CD14-positive monocyte (primary cell): Measurements from ENCODE around the gene TMIGD1. TPM values are rescaled to one million over a fixed set of nuclear protein-coding genes. Genes with fewer than 3 reads are reported as not detected.

ENCODE experiments used
- DNase-seq, 3 donors: peaks; one replicate each; pipeline ENCODE4 v3.0.0-alpha.2; 2011 to 2022
- H2AFZ ChIP-seq: 2 replicates; pipeline ENCODE4 v1.6.0; 2012; ENCODE audit warnings: mild to moderate bottlenecking, low read depth, low read length, inconsistent platforms; ENCODE audit not compliant: insufficient read depth, poor library complexity, severe bottlenecking
- H3K27ac ChIP-seq, 2 donors: 1 replicate in 1 of 2; 2 replicates in 1 of 2; pipeline ENCODE4 v1.5.1; 2012 to 2013; ENCODE audit warnings: low read length in 2 of 2, control low read depth in 1 of 2, inconsistent platforms in 1 of 2, low read depth in 1 of 2, mild to moderate bottlenecking in 1 of 2
- H3K27me3 ChIP-seq, 2 donors: one replicate each; pipeline versions ENCODE4 v1.6.0 to v1.6.1; 2011 to 2013; ENCODE audit warnings: low read length in 2 of 2; ENCODE audit not compliant: control insufficient read depth in 2 of 2, insufficient read depth in 2 of 2
- H3K36me3 ChIP-seq, 2 donors: replicated peaks in 1 of 2; 1 replicate in 1 of 2; 2 replicates in 1 of 2; pipeline versions ENCODE4 v1.5.1 to v1.6.1; 2012 to 2013; ENCODE audit warnings: low read length in 2 of 2, control low read depth in 1 of 2, inconsistent platforms in 1 of 2, mild to moderate bottlenecking in 1 of 2; ENCODE audit not compliant: insufficient read depth in 2 of 2, control insufficient read depth in 1 of 2
- H3K4me1 ChIP-seq, 2 donors: 1 replicate in 1 of 2; 2 replicates in 1 of 2; pipeline versions ENCODE4 v1.5.1 to v1.6.1; 2012 to 2013; ENCODE audit warnings: low read length in 2 of 2, control low read depth in 1 of 2, inconsistent platforms in 1 of 2, mild to moderate bottlenecking in 1 of 2, moderate library complexity in 1 of 2; ENCODE audit not compliant: insufficient read depth in 2 of 2, control insufficient read depth in 1 of 2
- H3K4me2 ChIP-seq: replicated peaks from 2 replicates; pipeline ENCODE3; 2012; ENCODE audit warnings: low read length, moderate library complexity, mild to moderate bottlenecking; ENCODE audit not compliant: poor library complexity, severe bottlenecking; ENCODE audit errors: extremely low read depth
- H3K4me3 ChIP-seq, 3 experiments: fragments of 200-600 bp in 1 of 3; sonication (generic) in 1 of 3; replicated peaks in 1 of 3; 1 replicate in 2 of 3; 2 replicates in 1 of 3; pipeline ENCODE4 v1.5.1; 2011 to 2013; ENCODE audit warnings: low read length in 3 of 3, mild to moderate bottlenecking in 3 of 3, control low read depth in 2 of 3, low read depth in 2 of 3, inconsistent platforms in 1 of 3, moderate library complexity in 1 of 3
- H3K79me2 ChIP-seq: 2 replicates; pipeline ENCODE4 v1.6.0; 2012; ENCODE audit warnings: mild to moderate bottlenecking, control low read depth, inconsistent platforms, low read length, moderate library complexity; ENCODE audit not compliant: insufficient read depth
- H3K9ac ChIP-seq: 2 replicates; pipeline ENCODE4 v1.6.0; 2017; ENCODE audit warnings: low read length, mild to moderate bottlenecking; ENCODE audit not compliant: insufficient read depth, poor library complexity, severe bottlenecking
- H3K9me3 ChIP-seq, 2 donors: replicated peaks in 1 of 2; 1 replicate in 1 of 2; 2 replicates in 1 of 2; pipeline versions ENCODE4 v1.5.1 to v1.6.1; 2012 to 2013; ENCODE audit warnings: low read length in 2 of 2, control low read depth in 1 of 2; ENCODE audit not compliant: control insufficient read depth in 1 of 2, insufficient read depth in 1 of 2
- H4K20me1 ChIP-seq: 2 replicates; pipeline ENCODE4 v1.6.0; 2012; ENCODE audit warnings: mild to moderate bottlenecking, low read length, control low read depth, moderate library complexity; ENCODE audit not compliant: insufficient read depth
- H3K27ac Mint-ChIP-seq, 7 donors: one replicate each; pipeline ENCODE4 v1.8.0; 2020; ENCODE audit warnings: mild to moderate bottlenecking in 7 of 7, mixed read lengths in 7 of 7, moderate library complexity in 6 of 7, inconsistent platforms in 2 of 7
- H3K27me3 Mint-ChIP-seq, 3 donors: one replicate each; pipeline ENCODE4 v1.8.0; 2021 to 2022; ENCODE audit warnings: low read depth in 3 of 3, mild to moderate bottlenecking in 3 of 3, mixed read lengths in 3 of 3, moderate library complexity in 3 of 3, inconsistent platforms in 1 of 3
- H3K36me3 Mint-ChIP-seq, 2 donors: one replicate each; pipeline ENCODE4 v1.8.0; 2020; ENCODE audit warnings: mixed read lengths in 2 of 2, inconsistent platforms in 1 of 2, mild to moderate bottlenecking in 1 of 2
- H3K4me1 Mint-ChIP-seq: one replicate; pipeline ENCODE4 v1.8.0; 2020; ENCODE audit warnings: mild to moderate bottlenecking, mixed read lengths
- H3K4me3 Mint-ChIP-seq, 2 donors: one replicate each; pipeline ENCODE4 v1.8.0; 2020; ENCODE audit warnings: mild to moderate bottlenecking in 2 of 2, mixed read lengths in 2 of 2, moderate library complexity in 1 of 2
- H3K9me3 Mint-ChIP-seq, 7 donors: one replicate each; pipeline ENCODE4 v1.8.0; 2020 to 2022; ENCODE audit warnings: mixed read lengths in 7 of 7, mild to moderate bottlenecking in 6 of 7, moderate library complexity in 6 of 7, inconsistent platforms in 2 of 7
- WGBS: methylation state at CpG from one replicate; pipeline ENCODE4 v1.1.5; 2013; ENCODE audit warnings: missing lambda C conversion rate; ENCODE audit not compliant: insufficient coverage; 5-methylcytosine and 5-hydroxymethylcytosine counted together
- intact Hi-C, 2 donors: fragments of 100-400 bp; cut with micrococcal nuclease; formaldehyde crosslinking; loops; one replicate each; pipeline versions ENCODE4 v1.15.0 to v1.15.1; 2023
- polyA plus RNA-seq, 3 donors: library from polyadenylated mRNA; depleted of rRNA in 1 of 3; unstranded in 2 of 3; stranded (reverse) in 1 of 3; fragments of 300-500 nt in 2 of 3; fragments of >200 nt in 1 of 3; fragmentation: Illumina TruSeq in 2 of 3; gene quantifications; 1 replicate in 2 of 3; 2 replicates in 1 of 3; pipeline ENCODE4 v1.2.3, GENCODE V29; 2012 to 2021
- TF ChIP-seq, protein P1 (sequence below): fragments of 200-600 bp; IDR thresholded peaks from one replicate; pipeline ENCODE4 v1.8.0; 2022; ENCODE audit warnings: antibody characterized with exemption, mild to moderate bottlenecking

TMIGD1 gene
- polyA plus RNA-seq, 3 donors, result not detected

DNA sequence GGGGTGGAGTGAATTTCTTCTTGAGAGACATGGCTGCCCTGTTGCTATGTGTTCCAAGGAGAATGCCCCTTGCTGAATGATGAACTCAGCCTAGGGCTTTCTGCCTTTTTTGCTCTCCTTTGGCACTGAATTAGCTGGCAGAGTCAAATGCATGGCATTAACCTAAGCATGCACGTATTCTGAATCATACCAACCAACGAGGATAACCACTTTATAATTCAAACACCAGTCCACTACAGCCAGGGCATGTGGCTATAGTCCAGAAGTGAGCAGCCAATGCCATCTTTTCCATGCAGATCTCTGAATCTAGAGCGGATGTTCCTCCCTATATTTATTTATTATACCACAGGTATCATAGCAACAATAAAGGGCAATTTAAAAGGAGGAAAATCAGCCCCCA is 15.7 kb downstream of the TMIGD1 start:
- H3K27ac Mint-ChIP-seq, result peak overlapping the region in 1 of 7 donors; percentile 6
- H3K4me2 ChIP-seq, result no peak overlapping the region
- peaks cover 10 to 16% of the 10 kb centered on the region in 2 donors for H3K4me1 ChIP-seq
- WGBS, result 60% methylated on average over 1 of the region's 3 CpGs
- H3K79me2 ChIP-seq, result no peaks in the 10 kb centered on the region
- H3K9me3 ChIP-seq, result no peaks in the 10 kb centered on the region
- intact Hi-C loops, result no loop called here
- H4K20me1 ChIP-seq, result no peaks in the 10 kb centered on the region
- no peaks in the 10 kb centered on the region for H3K36me3 Mint-ChIP-seq
- TF ChIP-seq, protein P1, sequence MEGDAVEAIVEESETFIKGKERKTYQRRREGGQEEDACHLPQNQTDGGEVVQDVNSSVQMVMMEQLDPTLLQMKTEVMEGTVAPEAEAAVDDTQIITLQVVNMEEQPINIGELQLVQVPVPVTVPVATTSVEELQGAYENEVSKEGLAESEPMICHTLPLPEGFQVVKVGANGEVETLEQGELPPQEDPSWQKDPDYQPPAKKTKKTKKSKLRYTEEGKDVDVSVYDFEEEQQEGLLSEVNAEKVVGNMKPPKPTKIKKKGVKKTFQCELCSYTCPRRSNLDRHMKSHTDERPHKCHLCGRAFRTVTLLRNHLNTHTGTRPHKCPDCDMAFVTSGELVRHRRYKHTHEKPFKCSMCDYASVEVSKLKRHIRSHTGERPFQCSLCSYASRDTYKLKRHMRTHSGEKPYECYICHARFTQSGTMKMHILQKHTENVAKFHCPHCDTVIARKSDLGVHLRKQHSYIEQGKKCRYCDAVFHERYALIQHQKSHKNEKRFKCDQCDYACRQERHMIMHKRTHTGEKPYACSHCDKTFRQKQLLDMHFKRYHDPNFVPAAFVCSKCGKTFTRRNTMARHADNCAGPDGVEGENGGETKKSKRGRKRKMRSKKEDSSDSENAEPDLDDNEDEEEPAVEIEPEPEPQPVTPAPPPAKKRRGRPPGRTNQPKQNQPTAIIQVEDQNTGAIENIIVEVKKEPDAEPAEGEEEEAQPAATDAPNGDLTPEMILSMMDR, result no peak
- H3K4me1 Mint-ChIP-seq, result peaks cover 13% of the 10 kb centered on the region
- no peaks in the 10 kb centered on the region for H3K9me3 Mint-ChIP-seq
- no peak overlapping the region for H3K4me3 Mint-ChIP-seq
- no peaks in the 10 kb centered on the region for H3K27me3 ChIP-seq
- no peaks in the 10 kb centered on the region for H3K27me3 Mint-ChIP-seq
- H3K36me3 ChIP-seq, result no peaks in the 10 kb centered on the region
- DNase-seq, result no peak
- no peak overlapping the region for H3K27ac ChIP-seq
- no peak overlapping the region for H2AFZ ChIP-seq
- no peak overlapping the region for H3K4me3 ChIP-seq
- H3K9ac ChIP-seq, result no peak overlapping the region

DNA sequence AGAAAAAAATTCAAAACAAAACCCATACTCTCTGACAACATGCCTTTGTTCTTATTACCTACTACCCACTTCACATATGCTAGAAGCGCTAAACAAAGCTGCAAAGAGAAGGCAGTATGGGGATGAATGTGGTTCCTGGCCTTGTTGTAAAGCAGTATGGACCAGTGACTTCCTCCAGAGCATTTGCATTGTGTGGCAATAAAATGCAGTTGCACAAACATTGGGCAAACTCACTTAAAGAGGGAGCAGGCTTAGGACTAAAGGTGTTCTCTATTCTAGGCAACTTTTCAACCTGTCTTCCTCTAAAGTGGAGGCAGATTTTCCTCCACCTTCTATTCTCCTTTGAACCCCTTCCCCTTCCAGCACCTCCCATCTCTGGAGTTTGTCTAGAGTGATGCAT is 17.1 kb downstream of the TMIGD1 start:
- intact Hi-C loops, result no loop called here
- H3K27me3 Mint-ChIP-seq, result peaks cover 0 to 2% (median 0%) of the 10 kb centered on the region in 3 donors
- no CpG with 5 or more reads among the region's 1 CpG for WGBS

More for the DNA sequence above, 17.1 kb downstream of the TMIGD1 start:
- peaks cover 8% of the 10 kb centered on the region for H3K4me1 Mint-ChIP-seq
- no peaks in the 10 kb centered on the region for H3K36me3 Mint-ChIP-seq
- Histone ChIP-seq H3K79me2 (no peaks in the 10 kb centered on the region), H2AFZ (no peak overlapping the region), H3K27ac (no peak overlapping the region), H3K9me3 (no peaks in the 10 kb centered on the region), H3K36me3 (no peaks in the 10 kb centered on the region), H3K27me3 (no peaks in the 10 kb centered on the region), H3K9ac (no peak overlapping the region), H3K4me3 (no peak overlapping the region), H4K20me1 (no peaks in the 10 kb centered on the region), H3K4me1 (peaks cover 7 to 11% of the 10 kb centered on the region in 2 donors), H3K4me2 (no peak overlapping the region)
- no peak overlapping the region for H3K4me3 Mint-ChIP-seq
- H3K27ac Mint-ChIP-seq, result peak overlapping the region in 1 of 7 donors; percentile 43
- no peaks in the 10 kb centered on the region for H3K9me3 Mint-ChIP-seq
- TF ChIP-seq, protein P1, result no peak
- peak in 2 of 3 donors; percentile 51 for DNase-seq
